ENCODE data around the gene ASB2. TPM values are rescaled to one million over a fixed set of nuclear protein-coding genes. Genes with fewer than 3 reads are reported as not detected.

ASB2 gene
- total RNA-seq, 1 experiment from 2014 or later, result not detected

GRCh38 chr14:93909429-93910128, 66.8 kb downstream of the ASB2 start:
- ChIA-PET POLR2A (no interaction called here), CTCF (no interaction called here), RAD21 (ENCODE audit: low non-redundant PET in 1 of 2, low total read pairs in 2 of 2, uncharacterized antibody in 2 of 2, unreplicated experiment in 2 of 2) (no interaction called here)
- no peaks in the 10 kb centered on the region for H3K27me3 ChIP-seq (ENCODE audit: insufficient read depth, low read length)
- H3K4me2 ChIP-seq (ENCODE audit: low read length), result no peak overlapping the region
- no peaks in the 10 kb centered on the region for H3K79me2 ChIP-seq (ENCODE audit: insufficient read depth, low read length)
- H3K9me2 ChIP-seq (ENCODE audit: insufficient read depth), result no peaks in the 10 kb centered on the region
- no peak overlapping the region for H3K4me3 ChIP-seq (replicated peaks in 1 of 2; ENCODE audit: low read depth in 1 of 2, low read length in 2 of 2)
- TF ChIP-seq CTCF (IDR thresholded peaks at IDR 0.05 in 2 of 3, conservative IDR thresholded peaks at IDR 0.05 in 1 of 3; ENCODE audit: borderline replicate concordance in 1 of 3, insufficient read depth in 1 of 3, low read depth in 2 of 3, low read length in 2 of 3), result no peak
- TF ChIP-seq CBX3 (IDR thresholded peaks at IDR 0.05; ENCODE audit: low read depth), result no peak
- no peak for TF ChIP-seq ATF3 (IDR thresholded peaks at IDR 0.05)
- no peak for TF ChIP-seq POLR2A (IDR thresholded peaks at IDR 0.05; ENCODE audit: borderline replicate concordance, extremely low read depth, insufficient read depth, insufficient read length)
- no peak for TF ChIP-seq ZBTB33 (IDR thresholded peaks at IDR 0.05; ENCODE audit: extremely low read depth, insufficient replicate concordance, low read length)
- no peak for TF ChIP-seq SIN3A (IDR thresholded peaks at IDR 0.05; ENCODE audit: low read depth)
- no peak for TF ChIP-seq EZH2phosphoT487 (IDR thresholded peaks at IDR 0.05; ENCODE audit: borderline replicate concordance)
- no peak for TF ChIP-seq TCF7L2 (IDR thresholded peaks at IDR 0.05; ENCODE audit: borderline replicate concordance, extremely low read depth, insufficient read depth, insufficient read length)
- TF ChIP-seq EZH2 (IDR thresholded peaks at IDR 0.05), result no peak
- no peak for TF ChIP-seq ZNF274 (IDR thresholded peaks at IDR 0.05; ENCODE audit: low read depth, low read length)
- no peak for TF ChIP-seq ELF1 (IDR thresholded peaks at IDR 0.05; ENCODE audit: borderline replicate concordance, low read depth)
- TF ChIP-seq MAX (IDR thresholded peaks at IDR 0.05), result no peak
- TF ChIP-seq SRF (IDR thresholded peaks at IDR 0.05; ENCODE audit: low read depth), result no peak
- no peak for TF ChIP-seq POLR2AphosphoS5 (IDR thresholded peaks at IDR 0.05; ENCODE audit: low read depth, low read length)
- peaks cover 3 to 7% of the 10 kb centered on the region in 2 experiments; a peak in 3 of 4 replicates for H3K4me1 ChIP-seq (ENCODE audit: control insufficient read depth in 1 of 2, insufficient read depth in 2 of 2, low read length in 2 of 2)
- no peak overlapping the region for H3K27ac ChIP-seq (ENCODE audit: low read depth, low read length)
- H3K9ac ChIP-seq (ENCODE audit: low read length), result no peak overlapping the region
- no TSS peak for BruUV-seq (replicated peaks)
- no peaks in the 10 kb centered on the region for H3K9me3 ChIP-seq (ENCODE audit: control insufficient read depth in 1 of 2, insufficient read depth in 1 of 2, low read depth in 1 of 2, low read length in 2 of 2)
- H2AFZ ChIP-seq (ENCODE audit: low read depth, low read length, poor library complexity, severe bottlenecking), result no peak overlapping the region
- DNase-seq (ENCODE audit: low read depth, low spot score) (no peak), ATAC-seq (no peak)
- intact Hi-C loops (cut with micrococcal nuclease), result loop anchor here (10.0 kb wide), 1 partner anchor 955 kb away; no protein-coding TSS in a partner anchor
- H4K20me1 ChIP-seq (ENCODE audit: insufficient read depth), result no peaks in the 10 kb centered on the region
- H3K36me3 ChIP-seq (ENCODE audit: control insufficient read depth in 1 of 2, insufficient read depth in 2 of 2, low read length in 2 of 2), result no peaks in the 10 kb centered on the region

Measured in HCT116 (cell line).